MCF 10A (cell line): ENCODE results near the gene UVSSA. TPM values are rescaled to one million over a fixed set of nuclear protein-coding genes. Genes with fewer than 3 reads are reported as not detected.

Experiments
- BruUV-seq: library from RNA; stranded (reverse); fragments of 400-500 nt; replicated peaks from 2 replicates; lab custom pipeline; 2021; lab: Mats Ljungman, UMichigan
- CTCF ChIA-PET: fragments of 300-600 bp; sonication (Branson Sonifier 250); formaldehyde crosslinking; extraction: SDS; loops from one replicate; lab custom pipeline; 2021; ENCODE audit warnings: antibody characterized with exemption, inconsistent platforms; lab: Yijun Ruan, JAX
- POLR2A ChIA-PET: fragments of 300-600, 350-650 bp; sonication (Branson Sonifier 250); formaldehyde crosslinking; extraction: SDS; loops from one replicate; lab custom pipeline; 2020; ENCODE audit warnings: antibody characterized with exemption, inconsistent platforms; lab: Yijun Ruan, JAX
- DNase-seq: peaks from one replicate; pipeline ENCODE4 v3.0.0-alpha.2; 2018; ENCODE audit not compliant: unreplicated experiment
- H3K27ac Mint-ChIP-seq: one replicate; pipeline ENCODE4 v1.8.0; 2022; ENCODE audit warnings: mild to moderate bottlenecking, low read depth, mixed read lengths; ENCODE audit not compliant: unreplicated experiment
- H3K27me3 Mint-ChIP-seq: one replicate; pipeline ENCODE4 v1.8.0; 2022; ENCODE audit warnings: mixed read lengths; ENCODE audit not compliant: insufficient read depth, unreplicated experiment
- H3K36me3 Mint-ChIP-seq: one replicate; pipeline ENCODE4 v1.8.0; 2022; ENCODE audit warnings: mild to moderate bottlenecking, moderate library complexity, mixed read lengths; ENCODE audit not compliant: insufficient read depth, unreplicated experiment
- H3K4me1 Mint-ChIP-seq: one replicate; pipeline ENCODE4 v1.8.0; 2022; ENCODE audit warnings: mixed read lengths; ENCODE audit not compliant: insufficient read depth, unreplicated experiment
- H3K4me3 Mint-ChIP-seq: one replicate; pipeline ENCODE4 v1.8.0; 2022; ENCODE audit warnings: mild to moderate bottlenecking, moderate library complexity, mixed read lengths; ENCODE audit not compliant: unreplicated experiment
- H3K9me3 Mint-ChIP-seq: one replicate; pipeline ENCODE4 v1.8.0; 2022; ENCODE audit warnings: mixed read lengths; ENCODE audit not compliant: unreplicated experiment
- intact Hi-C: fragments of 100-400 bp; cut with micrococcal nuclease; formaldehyde crosslinking; loops from 2 replicates; pipeline ENCODE4 v1.14.1; 2022
- total RNA-seq: library from RNA; stranded (reverse); gene quantifications from 2 replicates; pipeline ENCODE4 v1.2.3, GENCODE V29; 2022
- TF ChIP-seq, protein P1 (sequence below): fragments of 200-600 bp; IDR thresholded peaks from one replicate; pipeline ENCODE4 v1.8.0; 2022; ENCODE audit warnings: antibody characterized with exemption, mild to moderate bottlenecking; ENCODE audit not compliant: unreplicated experiment

Gene UVSSA
- total RNA-seq, 1 experiment from 2014 or later = 43.6 TPM

DNA sequence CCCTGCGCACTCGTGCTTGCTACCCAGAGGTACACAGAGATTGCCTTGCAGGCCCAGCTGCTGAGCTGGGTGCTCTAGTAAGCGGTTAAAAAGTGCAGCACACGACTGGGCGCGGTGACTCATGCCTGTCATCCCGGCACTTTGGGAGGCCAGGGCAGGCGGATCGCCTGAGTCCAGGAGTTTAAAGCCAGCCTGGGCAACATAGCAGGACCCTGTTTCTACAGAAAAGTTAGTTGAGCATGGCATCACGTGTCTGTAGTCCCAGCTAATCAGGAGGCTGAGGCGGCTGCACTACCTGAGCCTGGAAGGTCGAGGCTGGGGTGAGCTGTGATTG lies 5.5 kb downstream of the UVSSA start:
- no peak for DNase-seq
- BruUV-seq = no TSS peak
- Mint-ChIP-seq H3K36me3 (peaks cover 41% of the 10 kb centered on the region), H3K4me1 (peaks cover 15% of the 10 kb centered on the region), H3K4me3 (no peak overlapping the region), H3K9me3 (no peaks in the 10 kb centered on the region), H3K27me3 (no peaks in the 10 kb centered on the region), H3K27ac (no peak overlapping the region)
- intact Hi-C loops = no loop called here
- TF ChIP-seq, protein P1, sequence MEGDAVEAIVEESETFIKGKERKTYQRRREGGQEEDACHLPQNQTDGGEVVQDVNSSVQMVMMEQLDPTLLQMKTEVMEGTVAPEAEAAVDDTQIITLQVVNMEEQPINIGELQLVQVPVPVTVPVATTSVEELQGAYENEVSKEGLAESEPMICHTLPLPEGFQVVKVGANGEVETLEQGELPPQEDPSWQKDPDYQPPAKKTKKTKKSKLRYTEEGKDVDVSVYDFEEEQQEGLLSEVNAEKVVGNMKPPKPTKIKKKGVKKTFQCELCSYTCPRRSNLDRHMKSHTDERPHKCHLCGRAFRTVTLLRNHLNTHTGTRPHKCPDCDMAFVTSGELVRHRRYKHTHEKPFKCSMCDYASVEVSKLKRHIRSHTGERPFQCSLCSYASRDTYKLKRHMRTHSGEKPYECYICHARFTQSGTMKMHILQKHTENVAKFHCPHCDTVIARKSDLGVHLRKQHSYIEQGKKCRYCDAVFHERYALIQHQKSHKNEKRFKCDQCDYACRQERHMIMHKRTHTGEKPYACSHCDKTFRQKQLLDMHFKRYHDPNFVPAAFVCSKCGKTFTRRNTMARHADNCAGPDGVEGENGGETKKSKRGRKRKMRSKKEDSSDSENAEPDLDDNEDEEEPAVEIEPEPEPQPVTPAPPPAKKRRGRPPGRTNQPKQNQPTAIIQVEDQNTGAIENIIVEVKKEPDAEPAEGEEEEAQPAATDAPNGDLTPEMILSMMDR = no peak
- POLR2A ChIA-PET = interaction anchor here (0.7 kb wide), 1 partner anchor 603 kb away, joined by 3 read pairs; no protein-coding TSS in a partner anchor
- CTCF ChIA-PET = interaction anchor here (0.6 to 1.9 kb wide), 9 partner anchors 19 to 280 kb away, joined by 3 to 10 read pairs (median 3); no protein-coding TSS in a partner anchor

GRCh38 chr4:1353186-1354055 lies 6.4 kb downstream of the UVSSA start:
- intact Hi-C loops = no loop called here

DNA sequence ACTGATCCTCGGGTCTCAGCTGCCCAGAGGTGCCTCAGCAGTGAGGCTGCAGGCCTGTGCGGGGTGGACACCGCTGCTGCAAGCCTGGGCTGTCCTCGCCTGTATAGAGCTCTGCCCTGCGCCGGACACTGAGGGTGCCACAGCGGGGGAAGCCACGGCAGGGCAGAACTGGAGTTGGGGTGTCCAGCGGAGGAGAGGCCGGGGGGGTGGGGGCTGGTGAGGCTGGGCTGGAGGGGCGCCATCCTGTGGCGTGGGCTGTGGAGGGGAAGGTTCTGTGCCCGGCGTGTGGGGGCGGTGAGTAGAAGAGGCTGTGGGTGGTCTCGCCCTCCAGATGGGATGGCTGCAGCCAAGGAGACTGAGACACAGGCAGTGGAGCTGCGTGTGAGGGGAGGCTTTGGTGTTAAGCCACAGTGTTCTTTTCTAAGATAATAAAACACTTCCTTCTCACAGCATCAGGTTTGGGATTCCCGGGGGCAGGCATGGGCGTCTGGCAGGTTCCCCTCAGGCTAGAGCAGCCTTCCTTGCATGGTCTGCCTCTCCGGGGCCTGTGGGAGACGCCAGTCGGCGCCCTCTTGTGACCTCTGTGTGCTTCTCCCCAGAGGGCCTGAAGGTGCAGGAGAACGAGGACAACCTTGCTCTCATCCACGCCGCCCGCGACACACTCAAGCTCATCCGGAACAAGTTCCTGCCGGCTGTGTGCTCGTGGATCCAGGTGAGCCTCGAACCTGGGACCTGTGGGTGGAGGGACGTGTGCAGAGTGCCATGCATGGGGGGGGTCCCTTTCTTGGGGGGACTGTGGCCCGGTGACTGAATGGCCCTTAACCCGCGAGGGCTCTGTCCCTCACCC lies 7.4 kb downstream of the UVSSA start:
- no TSS peak for BruUV-seq
- intact Hi-C loops = no loop called here
- Mint-ChIP-seq H3K36me3 (peaks cover 40% of the 10 kb centered on the region), H3K27me3 (no peaks in the 10 kb centered on the region), H3K9me3 (no peaks in the 10 kb centered on the region), H3K4me1 (peaks cover 5% of the 10 kb centered on the region), H3K4me3 (no peak overlapping the region), H3K27ac (no peak overlapping the region)
- ChIA-PET POLR2A (no interaction called here), CTCF (interaction anchor here (0.5 to 2.2 kb wide), 6 partner anchors 10 to 681 kb away, joined by 3 to 15 read pairs (median 4); no protein-coding TSS in a partner anchor)
- DNase-seq = no peak
- TF ChIP-seq, protein P1 = no peak

More at GRCh38 chr4:1353186-1354055, 6.4 kb downstream of the UVSSA start:
- CTCF ChIA-PET = interaction anchor here (0.5 to 1.9 kb wide), 10 partner anchors 11 to 682 kb away, joined by 3 to 10 read pairs (median 4); no protein-coding TSS in a partner anchor
- Mint-ChIP-seq H3K4me3 (no peak overlapping the region), H3K4me1 (peaks cover 13% of the 10 kb centered on the region), H3K36me3 (peaks cover 45% of the 10 kb centered on the region), H3K27me3 (no peaks in the 10 kb centered on the region), H3K27ac (no peak overlapping the region), H3K9me3 (no peaks in the 10 kb centered on the region)
- DNase-seq = no peak
- BruUV-seq = no TSS peak
- POLR2A ChIA-PET = no interaction called here
- TF ChIP-seq, protein P1 = no peak

DNA sequence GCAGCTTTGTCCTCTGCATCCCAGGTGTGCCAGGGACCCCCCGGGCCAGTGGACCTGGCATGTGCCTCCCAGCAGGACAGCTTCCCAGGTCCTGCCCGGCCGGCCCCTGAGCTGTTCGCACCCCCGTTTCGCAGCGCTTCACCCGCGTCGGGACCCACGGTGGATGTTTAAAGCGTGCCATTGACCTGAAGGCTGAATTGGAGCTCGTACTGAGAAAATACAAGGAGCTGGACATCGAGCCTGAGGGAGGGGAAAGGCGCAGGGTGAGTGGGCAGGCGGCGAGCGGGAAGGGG lies 7.9 kb downstream of the UVSSA start:
- DNase-seq = no peak
- TF ChIP-seq, protein P1 = no peak
- ChIA-PET CTCF (interaction anchor here (0.5 to 2.2 kb wide), 6 partner anchors 9 to 375 kb away, joined by 3 to 15 read pairs (median 4); no protein-coding TSS in a partner anchor), POLR2A (no interaction called here)
- Mint-ChIP-seq H3K4me1 (peaks cover 5% of the 10 kb centered on the region), H3K36me3 (peaks cover 36% of the 10 kb centered on the region), H3K27me3 (no peaks in the 10 kb centered on the region), H3K4me3 (no peak overlapping the region), H3K27ac (no peak overlapping the region), H3K9me3 (no peaks in the 10 kb centered on the region)
- intact Hi-C loops = no loop called here
- BruUV-seq = no TSS peak
